Erythroblast (primary cell): ENCODE measurements around the gene EXOC3.

ENCODE experiments used
- GATA1 ChIP-seq: IDR thresholded peaks from 2 replicates; pipeline ENCODE4 v1.6.1; 2011; ENCODE audit warnings: low read depth, mild to moderate bottlenecking, control low read depth, low read length, moderate library complexity
- POLR2A ChIP-seq: IDR thresholded peaks from 2 replicates; pipeline ENCODE4 v1.6.1; 2011; ENCODE audit warnings: mild to moderate bottlenecking, low read length

DNA sequence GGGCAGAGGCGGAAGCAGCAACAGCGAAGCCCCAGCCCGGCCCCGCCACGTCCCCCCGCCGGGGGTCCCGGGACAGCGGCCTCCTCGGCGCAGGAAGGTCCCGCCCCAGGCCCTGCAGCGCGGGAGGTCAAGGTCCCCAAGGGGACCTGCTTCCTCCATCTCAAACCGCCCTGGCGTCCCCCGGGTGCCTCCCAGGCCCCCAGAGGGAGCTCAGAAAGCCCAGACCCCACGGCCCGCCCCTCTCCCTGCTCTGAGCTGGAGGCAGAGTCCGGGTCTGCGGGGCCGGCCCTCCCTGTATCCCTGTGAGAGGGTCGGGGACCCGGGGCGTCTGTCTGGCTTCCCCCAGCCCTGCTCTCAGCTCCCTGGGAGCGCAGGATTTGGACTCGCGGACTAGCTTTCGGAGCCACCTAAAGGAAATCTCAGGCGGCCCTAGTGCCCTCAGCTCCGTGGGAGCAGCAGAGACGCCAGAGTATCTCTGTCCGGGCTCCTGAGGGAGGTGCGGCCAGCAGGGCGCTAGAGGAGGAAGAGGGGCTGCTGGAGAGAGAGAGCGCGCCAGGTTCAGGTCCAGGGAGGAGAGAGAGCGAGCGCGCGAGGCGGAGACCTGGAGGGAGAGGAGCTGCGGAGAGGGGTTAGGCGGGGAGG lies 30.7 kb downstream of the EXOC3 start:
- TF ChIP-seq POLR2A (no peak), GATA1 (no peak)
